GM18520 (cell line): ENCODE measurements around the gene B4GALT3.

Experiments used
- ATAC-seq: cut with Tn5 transposase; IDR thresholded peaks from one replicate; pipeline ENCODE4 v1.9.1; 2021; ENCODE audit not compliant: unreplicated experiment

The B4GALT3 gene

DNA sequence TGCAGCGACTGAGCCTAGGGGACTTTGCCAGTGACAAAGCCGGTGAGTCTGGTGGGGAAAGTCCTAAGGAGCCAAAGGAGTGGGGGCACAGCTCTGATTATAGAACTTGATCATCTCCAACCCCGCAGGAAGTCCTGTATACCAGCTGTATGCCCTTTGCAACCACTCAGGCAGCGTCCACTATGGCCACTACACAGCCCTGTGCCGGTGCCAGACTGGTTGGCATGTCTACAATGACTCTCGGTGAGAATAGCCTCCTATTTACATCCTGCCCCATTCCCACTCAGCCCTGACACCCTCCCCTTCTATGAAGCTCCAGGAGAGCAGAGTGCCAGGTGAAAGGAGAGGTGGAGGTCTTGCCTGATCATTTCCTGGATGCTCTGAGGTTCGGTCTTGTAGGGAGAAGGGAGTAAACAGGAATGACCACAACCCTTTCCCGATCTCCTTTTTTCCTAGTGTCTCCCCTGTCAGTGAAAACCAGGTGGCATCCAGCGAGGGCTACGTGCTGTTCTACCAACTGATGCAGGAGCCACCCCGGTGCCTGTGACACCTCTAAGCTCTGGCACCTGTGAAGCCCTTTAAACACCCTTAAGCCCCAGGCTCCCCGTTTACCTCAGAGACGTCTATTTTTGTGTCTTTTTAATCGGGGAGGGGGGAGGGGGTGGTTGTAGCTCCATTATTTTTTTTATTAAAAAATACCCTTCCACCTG lies 12.3 kb downstream of the B4GALT3 start:
- no peak for ATAC-seq

DNA sequence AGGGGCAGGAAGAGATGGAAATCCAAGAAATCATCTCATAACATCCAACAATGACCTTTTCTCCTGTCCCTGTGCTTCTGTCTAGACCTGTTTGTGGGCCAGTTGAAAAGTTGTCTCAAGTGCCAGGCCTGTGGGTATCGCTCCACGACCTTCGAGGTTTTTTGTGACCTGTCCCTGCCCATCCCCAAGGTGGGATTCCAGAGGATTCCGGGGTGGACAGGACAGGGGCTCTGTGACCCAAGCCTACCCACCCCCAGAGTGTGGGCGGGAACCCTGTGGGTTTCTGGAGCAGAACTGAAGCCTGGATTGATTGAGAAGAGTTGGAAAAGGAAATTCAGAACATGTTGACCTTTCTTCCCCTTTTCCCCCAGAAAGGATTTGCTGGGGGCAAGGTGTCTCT lies 13.5 kb downstream of the B4GALT3 start:
- no peak for ATAC-seq

- ATAC-seq, result no peak
These were observed 14.5 kb downstream of the B4GALT3 start for GRCh38 chr1:161162806-161163205.

DNA sequence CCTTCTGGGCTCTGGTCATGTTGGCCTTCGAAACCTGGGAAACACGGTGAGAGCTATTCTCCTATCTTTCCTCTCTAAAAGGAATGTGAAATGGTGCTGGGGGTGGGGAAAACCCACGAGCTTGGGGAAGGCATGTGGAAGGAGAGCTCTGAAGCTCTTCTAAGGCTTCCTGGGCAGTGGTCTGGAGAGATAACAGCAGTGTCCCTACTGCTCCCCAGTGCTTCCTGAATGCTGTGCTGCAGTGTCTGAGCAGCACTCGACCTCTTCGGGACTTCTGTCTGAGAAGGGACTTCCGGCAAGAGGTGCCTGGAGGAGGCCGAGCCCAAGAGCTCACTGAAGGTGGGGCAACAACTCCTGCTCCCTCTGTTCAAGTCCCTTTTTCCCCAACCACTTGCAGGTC lies 15.3 kb downstream of the B4GALT3 start:
- no peak for ATAC-seq

- no peak for ATAC-seq
These were observed 15.7 kb downstream of the B4GALT3 start for GRCh38 chr1:161161652-161162051.

GRCh38 chr1:161160671-161161145 lies 16.6 kb downstream of the B4GALT3 start:
- ATAC-seq, result no peak

- no peak for ATAC-seq
These were observed 17.4 kb downstream of the B4GALT3 start for GRCh38 chr1:161159913-161160243.

- peak; percentile 65 for ATAC-seq
These were observed 18.0 kb downstream of the B4GALT3 start, which contains the start of gene USP21 for GRCh38 chr1:161159087-161159912. TSS of gene USP21 (plus strand) at chr1:161159500. CDS start at chr1:161160641, 1,141 bp downstream.

GRCh38 chr1:161158316-161159010 lies 18.8 kb downstream of the B4GALT3 start:
- no peak for ATAC-seq

GRCh38 chr1:161157867-161158266 lies 19.4 kb downstream of the B4GALT3 start:
- ATAC-seq, result no peak

- ATAC-seq, result peak; percentile 79
These were observed 23.5 kb downstream of the B4GALT3 start, which contains the start of gene UFC1 for GRCh38 chr1:161153682-161154337. TSS of gene UFC1 (plus strand) at chr1:161153978. CDS start at chr1:161153998, 20 bp downstream.

DNA sequence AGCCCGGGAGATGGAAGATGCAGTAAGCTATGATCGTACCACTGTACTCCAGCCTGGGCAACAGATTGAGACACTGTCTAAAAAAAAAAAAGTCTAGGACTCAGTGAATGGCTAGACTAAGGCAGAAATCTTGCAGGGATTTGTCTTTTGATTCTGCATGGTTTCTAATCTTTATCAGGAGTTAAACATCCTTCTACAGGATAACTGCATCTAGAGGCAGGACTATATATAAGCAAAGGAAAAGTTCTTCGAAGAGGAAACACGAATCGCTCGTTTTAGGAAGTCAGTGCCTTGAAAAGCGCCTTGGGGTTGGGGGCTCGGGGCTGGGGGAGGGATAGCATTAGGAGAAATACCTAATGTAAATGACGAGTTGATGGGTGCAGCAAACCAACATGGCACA lies 24.1 kb downstream of the B4GALT3 start:
- ATAC-seq, result no peak

GRCh38 chr1:161145832-161146231 lies 31.5 kb downstream of the B4GALT3 start:
- no peak for ATAC-seq

DNA sequence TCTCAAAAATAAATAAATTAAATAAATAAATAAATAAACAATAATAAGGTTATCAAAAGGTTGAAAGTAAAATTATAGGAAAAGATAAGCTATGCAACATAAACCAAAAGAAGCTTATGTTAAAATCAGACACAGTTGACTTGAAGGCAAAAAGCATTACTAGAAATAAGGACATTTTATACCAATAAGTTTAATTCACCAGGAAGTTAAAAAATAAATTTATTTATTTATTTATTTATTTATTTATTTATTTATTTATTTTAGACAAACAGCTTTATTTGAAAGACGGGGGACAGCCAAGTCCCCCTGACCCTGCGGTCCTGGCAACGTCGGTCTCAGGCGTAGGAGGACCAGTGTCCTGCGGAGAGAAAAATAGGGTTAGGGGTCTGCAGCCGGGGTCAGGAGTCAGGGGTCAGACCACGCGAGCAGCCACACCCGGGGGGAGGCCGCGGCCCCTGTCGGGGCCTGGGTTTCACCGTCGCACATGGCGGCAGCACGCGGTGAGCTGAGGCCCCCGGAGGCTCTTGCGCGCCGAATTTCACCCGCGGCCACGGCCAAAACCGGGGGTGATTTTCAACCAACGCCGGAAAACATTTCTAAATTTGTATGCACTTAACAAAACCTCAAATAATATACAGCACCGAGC lies 36.4 kb downstream of the B4GALT3 start:
- no peak for ATAC-seq

DNA sequence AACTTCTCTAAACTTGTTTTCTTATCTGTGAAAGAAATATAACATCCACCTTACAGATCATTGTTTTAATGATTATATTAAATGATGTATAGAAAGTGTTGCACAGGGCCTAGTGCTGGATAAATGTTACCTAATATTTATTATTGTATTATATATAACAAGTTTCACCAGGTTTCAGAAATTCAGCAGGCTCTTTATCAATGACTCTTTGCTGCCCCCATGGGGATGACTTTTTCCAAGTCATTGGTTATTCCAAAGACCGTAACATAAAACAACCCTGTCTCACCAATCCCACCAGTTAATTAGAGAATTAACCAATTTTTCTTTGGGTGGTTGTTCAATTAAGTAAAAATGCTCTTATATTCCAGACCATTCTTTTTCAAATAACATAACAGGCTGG lies 37.5 kb downstream of the B4GALT3 start:
- no peak for ATAC-seq

- ATAC-seq, result no peak
These were observed 38.9 kb downstream of the B4GALT3 start for GRCh38 chr1:161138431-161138830.

DNA sequence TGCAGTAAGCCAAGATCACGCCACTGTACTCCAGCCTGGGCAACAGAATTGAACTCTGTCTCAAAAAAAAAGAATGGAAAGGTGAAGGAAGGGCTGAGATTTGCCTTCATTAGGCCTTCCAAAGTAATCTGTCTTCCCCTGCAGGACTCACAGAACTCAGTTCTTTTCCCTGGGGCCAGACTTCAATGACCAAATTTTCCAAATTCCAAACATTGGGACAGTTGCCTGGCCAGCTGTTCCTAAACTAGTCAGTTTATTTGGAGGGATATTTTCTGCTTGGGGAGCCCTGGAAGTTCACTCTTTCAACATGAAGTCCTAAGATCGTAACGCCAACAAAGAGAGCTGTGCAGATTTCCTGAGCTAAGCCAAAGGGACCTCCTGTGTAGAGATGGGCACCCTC lies 39.4 kb downstream of the B4GALT3 start:
- ATAC-seq, result no peak

DNA sequence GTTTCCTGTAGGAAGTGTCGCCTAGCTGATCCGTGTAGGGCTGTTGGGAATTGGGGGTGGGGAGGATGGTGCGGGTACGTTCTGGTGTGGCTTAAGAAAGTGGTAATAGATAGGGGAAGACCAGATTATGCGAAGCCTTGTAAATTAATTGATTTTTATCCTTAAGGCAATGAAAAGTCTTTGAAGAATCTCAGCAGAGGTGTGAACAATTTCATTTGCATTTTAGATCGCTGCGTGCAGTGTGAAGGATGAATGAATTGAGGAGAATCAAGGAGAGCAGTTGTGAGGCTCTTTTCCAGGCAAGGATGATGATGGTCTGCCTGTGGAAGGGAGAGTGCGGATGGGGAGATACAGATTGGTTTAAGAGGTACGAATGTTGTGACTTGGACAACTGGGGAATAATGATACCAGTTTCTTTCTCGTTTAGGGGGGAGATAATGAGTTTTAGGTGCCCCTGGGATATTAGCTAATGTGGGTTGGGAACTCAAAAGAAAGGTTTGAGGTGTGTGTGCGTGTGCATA lies 44.0 kb downstream of the B4GALT3 start:
- no peak for ATAC-seq

DNA sequence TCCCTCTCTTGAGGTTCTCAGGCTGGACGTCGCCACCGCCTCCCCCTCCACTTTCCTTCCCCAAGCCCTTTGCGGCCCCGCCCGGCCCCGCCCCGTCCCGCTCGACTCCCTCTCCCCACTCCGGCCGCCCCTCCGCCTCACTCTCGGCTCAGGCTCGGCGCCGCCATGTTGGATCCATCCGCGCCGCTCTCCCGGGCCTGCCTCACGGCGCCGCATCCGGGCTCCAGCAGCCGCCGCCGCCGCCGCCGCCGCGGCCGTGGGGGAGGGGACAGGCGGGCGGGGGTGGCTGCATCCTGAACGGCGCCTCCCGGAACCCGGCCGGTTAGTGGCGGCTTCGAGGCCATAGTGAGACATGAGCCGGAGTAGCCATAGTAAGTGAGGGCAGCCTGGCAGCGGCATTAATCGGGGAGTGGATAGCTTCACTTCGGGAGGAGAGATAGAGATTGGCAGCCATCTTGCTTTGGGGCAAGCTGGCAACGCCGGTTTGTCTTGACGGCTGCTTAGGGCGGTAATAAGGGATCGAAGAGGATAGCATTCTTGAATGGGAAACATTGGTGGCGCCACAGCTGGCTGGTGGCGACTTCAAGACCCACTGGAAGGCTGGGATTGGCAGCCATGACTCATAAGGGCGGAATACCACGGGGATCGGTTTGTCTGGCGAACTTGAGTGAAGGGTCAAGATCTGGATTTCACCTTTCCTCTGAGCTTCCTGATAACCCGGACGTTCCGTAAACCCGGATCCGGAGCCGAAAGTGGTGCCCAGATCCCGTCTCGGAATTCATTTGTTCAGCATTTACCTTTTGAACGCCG lies 44.7 kb downstream of the B4GALT3 start, which contains the start of gene DEDD:
TSS of gene DEDD (minus strand) at position 258 of the 810 bp plus-strand sequence. CDS start 8,205 bp downstream, outside the sequence.
- ATAC-seq, result peak; percentile 89
